ENCODE data around the gene TXNDC12. TPM values are rescaled to one million over a fixed set of nuclear protein-coding genes. Genes with fewer than 3 reads are reported as not detected.

The TXNDC12 gene
- total RNA-seq, 4 donors from 2014 or later = 13.7 to 25.8 (median 15.8) TPM

DNA sequence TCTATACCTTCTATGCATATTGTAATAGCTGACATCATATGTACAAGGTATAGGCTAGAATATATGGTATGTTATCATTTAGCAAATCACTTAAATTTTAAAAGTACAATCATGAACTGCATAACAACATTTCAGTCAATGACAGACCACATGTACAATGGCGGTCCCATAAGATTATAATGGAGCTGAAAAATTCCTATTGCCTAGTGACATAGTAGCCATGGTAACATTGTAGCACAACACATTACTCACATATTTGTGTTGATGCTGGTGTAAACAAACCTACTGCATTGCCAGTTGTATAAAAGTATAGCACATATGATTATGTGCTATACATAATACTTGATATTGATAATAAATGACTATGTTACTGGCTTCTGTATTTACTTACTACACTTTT is 73.4 kb downstream of the TXNDC12 start:
- DNase-seq (ENCODE audit: extremely low spot score) = no peak
- Histone ChIP-seq H3K4me3 (no peak overlapping the region), H3K4me1 (no peaks in the 10 kb centered on the region), H3K27me3 (no peaks in the 10 kb centered on the region), H3K36me3 (no peaks in the 10 kb centered on the region), H3K9me3 (no peaks in the 10 kb centered on the region), H3K27ac (replicated peaks in 1 of 4) (no peak overlapping the region)
- intact Hi-C loops (cut with DNase I) = no loop called here
- WGBS = 84% methylated on average over 1 of the region's 1 CpG
- no peak for TF ChIP-seq POLR2A (IDR thresholded peaks at IDR 0.05; ENCODE audit: low read depth)

DNA sequence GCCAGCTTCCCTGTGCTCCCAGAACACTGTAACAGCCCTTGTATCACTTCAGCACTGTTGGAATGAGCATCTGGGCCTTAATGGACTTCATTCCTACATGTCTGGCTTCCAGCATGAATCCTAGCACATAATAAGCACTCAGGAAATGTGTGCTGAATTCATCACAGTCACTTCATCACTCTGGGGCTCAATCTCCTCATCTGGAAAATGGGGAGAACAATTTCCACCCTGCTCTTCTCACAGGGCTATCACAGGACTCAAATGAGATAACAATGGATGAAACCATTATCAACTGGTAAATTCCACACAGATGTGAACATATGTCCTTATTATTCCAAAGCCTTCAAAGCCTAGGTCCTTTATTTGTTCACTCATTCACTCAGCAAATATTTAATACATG is 76.9 kb downstream of the TXNDC12 start:
- H3K4me1 ChIP-seq = no peaks in the 10 kb centered on the region
- intact Hi-C loops (cut with DNase I) = no loop called here
- H3K4me3 ChIP-seq = no peak overlapping the region
- H3K36me3 ChIP-seq = no peaks in the 10 kb centered on the region
- H3K9me3 ChIP-seq = no peaks in the 10 kb centered on the region
- no peak for DNase-seq (ENCODE audit: extremely low spot score)
- no peaks in the 10 kb centered on the region for H3K27me3 ChIP-seq
- TF ChIP-seq EP300 (IDR thresholded peaks at IDR 0.05) (no peak), POLR2A (IDR thresholded peaks at IDR 0.05; ENCODE audit: low read depth) (no peak), POLR2AphosphoS5 (IDR thresholded peaks at IDR 0.05) (no peak)
- TF ChIP-seq, protein P1, sequence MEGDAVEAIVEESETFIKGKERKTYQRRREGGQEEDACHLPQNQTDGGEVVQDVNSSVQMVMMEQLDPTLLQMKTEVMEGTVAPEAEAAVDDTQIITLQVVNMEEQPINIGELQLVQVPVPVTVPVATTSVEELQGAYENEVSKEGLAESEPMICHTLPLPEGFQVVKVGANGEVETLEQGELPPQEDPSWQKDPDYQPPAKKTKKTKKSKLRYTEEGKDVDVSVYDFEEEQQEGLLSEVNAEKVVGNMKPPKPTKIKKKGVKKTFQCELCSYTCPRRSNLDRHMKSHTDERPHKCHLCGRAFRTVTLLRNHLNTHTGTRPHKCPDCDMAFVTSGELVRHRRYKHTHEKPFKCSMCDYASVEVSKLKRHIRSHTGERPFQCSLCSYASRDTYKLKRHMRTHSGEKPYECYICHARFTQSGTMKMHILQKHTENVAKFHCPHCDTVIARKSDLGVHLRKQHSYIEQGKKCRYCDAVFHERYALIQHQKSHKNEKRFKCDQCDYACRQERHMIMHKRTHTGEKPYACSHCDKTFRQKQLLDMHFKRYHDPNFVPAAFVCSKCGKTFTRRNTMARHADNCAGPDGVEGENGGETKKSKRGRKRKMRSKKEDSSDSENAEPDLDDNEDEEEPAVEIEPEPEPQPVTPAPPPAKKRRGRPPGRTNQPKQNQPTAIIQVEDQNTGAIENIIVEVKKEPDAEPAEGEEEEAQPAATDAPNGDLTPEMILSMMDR (IDR thresholded peaks at IDR 0.05) = no peak
- H3K27ac ChIP-seq (replicated peaks in 1 of 4) = no peak overlapping the region

DNA sequence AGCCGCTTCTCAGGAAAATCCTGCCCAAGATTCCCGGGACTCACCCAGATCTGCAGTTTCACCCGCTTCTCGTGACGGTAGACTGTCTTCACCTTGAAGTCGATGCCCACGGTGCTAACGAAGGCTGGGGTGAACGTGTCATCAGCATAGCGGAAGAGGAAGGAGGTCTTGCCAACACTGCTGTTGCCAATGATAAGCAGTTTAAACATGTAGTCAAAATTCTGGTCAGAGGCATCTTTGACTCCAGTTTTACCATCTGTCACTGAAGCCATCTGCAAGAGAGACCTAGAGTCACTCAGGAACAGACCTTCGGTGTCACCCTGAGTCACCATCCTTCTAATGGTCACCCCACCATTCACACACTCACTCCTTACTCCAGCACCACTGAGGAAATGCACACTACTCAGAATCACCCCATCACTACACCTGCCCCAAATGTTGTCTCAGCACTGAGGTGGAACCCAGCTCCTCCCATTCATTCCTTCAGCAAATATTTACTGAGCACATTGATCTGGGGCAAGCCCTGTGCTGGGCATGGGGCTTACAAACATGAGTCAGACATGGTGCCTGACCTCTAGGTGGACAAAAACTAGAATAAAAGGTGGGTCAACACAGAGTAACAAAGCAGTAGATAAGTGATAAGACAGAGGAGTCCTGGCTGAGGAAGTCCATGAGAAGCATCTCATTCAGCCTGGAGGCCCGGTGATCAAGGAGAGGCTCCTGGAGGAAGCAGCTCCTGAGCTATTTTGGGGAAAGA is 78.0 kb downstream of the TXNDC12 start:
- WGBS = 86% methylated on average over 12 of the region's 12 CpGs
- DNase-seq (ENCODE audit: extremely low spot score) = no peak
- intact Hi-C loops (cut with DNase I) = no loop called here
- no peaks in the 10 kb centered on the region for H3K27me3 ChIP-seq
- no peaks in the 10 kb centered on the region for H3K9me3 ChIP-seq
- no peak overlapping the region for H3K4me3 ChIP-seq
- TF ChIP-seq, protein P1 (IDR thresholded peaks at IDR 0.05) = no peak
- TF ChIP-seq POLR2AphosphoS5 (IDR thresholded peaks at IDR 0.05) (no peak), POLR2A (IDR thresholded peaks at IDR 0.05; ENCODE audit: low read depth) (no peak), EP300 (IDR thresholded peaks at IDR 0.05) (no peak)
- H3K4me1 ChIP-seq = no peaks in the 10 kb centered on the region
- no peak overlapping the region for H3K27ac ChIP-seq (replicated peaks in 1 of 4)
- H3K36me3 ChIP-seq = no peaks in the 10 kb centered on the region

DNA sequence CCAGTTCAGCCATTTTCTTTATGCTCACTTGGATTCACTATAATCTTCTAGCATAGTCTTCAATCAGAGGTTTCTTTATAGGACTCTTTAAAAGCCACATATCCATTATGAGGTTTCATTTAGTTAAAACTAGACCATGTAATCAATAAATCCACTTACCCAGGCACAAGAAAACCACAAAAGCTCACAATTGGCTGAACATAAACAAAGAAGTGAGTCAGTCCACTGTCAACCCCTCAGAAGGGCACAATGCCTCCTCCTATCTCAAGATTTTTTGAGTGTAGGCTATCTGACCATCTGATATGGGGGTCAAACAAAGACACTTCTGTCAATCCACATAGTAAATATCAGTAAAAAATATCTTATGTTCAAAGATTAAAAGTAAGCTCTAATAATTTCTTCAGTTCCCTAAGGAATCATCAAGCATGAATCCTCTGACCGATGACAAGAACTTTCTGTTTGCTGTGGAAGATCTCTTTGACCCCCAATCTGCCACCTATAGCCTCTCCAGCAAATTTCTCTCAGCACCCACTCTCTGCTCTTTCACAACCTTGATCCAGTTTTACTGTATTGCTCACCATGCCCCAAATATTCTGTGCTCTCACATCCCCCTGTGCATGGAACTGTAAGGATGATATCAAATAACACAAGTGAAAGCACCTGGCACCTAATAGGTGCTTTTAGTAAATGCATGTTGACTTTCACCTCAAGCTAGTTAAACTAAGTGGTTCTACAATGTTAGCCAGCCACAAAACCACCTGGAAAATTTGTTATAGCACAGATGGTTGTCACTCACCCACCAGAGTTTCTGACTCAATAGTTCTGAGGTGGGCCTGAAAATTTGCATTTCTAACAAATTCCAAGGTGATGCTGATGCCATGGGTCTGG is 81.2 kb downstream of the TXNDC12 start:
- Histone ChIP-seq H3K4me3 (no peak overlapping the region), H3K36me3 (no peaks in the 10 kb centered on the region), H3K4me1 (no peaks in the 10 kb centered on the region), H3K27me3 (no peaks in the 10 kb centered on the region), H3K9me3 (no peaks in the 10 kb centered on the region), H3K27ac (replicated peaks in 1 of 4) (no peak overlapping the region)
- TF ChIP-seq EP300 (IDR thresholded peaks at IDR 0.05) = no peak
- TF ChIP-seq, protein P1 (IDR thresholded peaks at IDR 0.05) = no peak
- no peak for TF ChIP-seq POLR2A (IDR thresholded peaks at IDR 0.05; ENCODE audit: low read depth)
- no peak for DNase-seq (ENCODE audit: extremely low spot score)
- intact Hi-C loops (cut with DNase I) = no loop called here
- WGBS = 93% methylated on average over 1 of the region's 1 CpG

Small RNA genes lying within 50 kb of the gene (small RNA-seq; reads per million reads assigned to genes)
- gene RN7SL290P (0 reads per million in 3 donors), gene RNA5SP48 (0 to 0.25 (median 0.19) reads per million in 3 donors)

Other genes with a start within 250 kb of the TXNDC12 start
- gene NRDC, start 176.5 kb downstream of the TXNDC12 start, total RNA-seq = 10 to 100 TPM; 53.3 to 61.5 (median 57.9) TPM
- 1 to 10 TPM in 1 of 4 donors, under 1 TPM in 3; 0.42 to 1.3 (median 0.83) TPM for gene RAB3B, start 64.5 kb downstream of the TXNDC12 start, total RNA-seq
- 10 to 100 TPM in 1 of 4 donors, 1 to 10 TPM in 3; 6.6 to 11.1 (median 8.8) TPM for gene KTI12, start 21.4 kb downstream of the TXNDC12 start, total RNA-seq
- 10 to 100 TPM; 22.6 to 48.5 (median 30.2) TPM for gene BTF3L4, start 1.1 kb upstream of the TXNDC12 start, total RNA-seq
- 10 to 100 TPM; 38.1 to 54.8 (median 40.9) TPM for gene ZFYVE9, start 86.9 kb upstream of the TXNDC12 start, total RNA-seq